A549 (cell line): ENCODE measurements around the gene STARD13. TPM values are rescaled to one million over a fixed set of nuclear protein-coding genes. Genes with fewer than 3 reads are reported as not detected.

Experiments
- ATAC-seq, 2 experiments: fragments of 200-7000 bp in 1 of 2; fragments of >200 bp in 1 of 2; cut with Nextera tagmentation in 1 of 2; cut with Tn5 transposase in 1 of 2; 3 replicates each; pipeline versions ENCODE4 v1.8.0 to v1.9.1; 2018 to 2020; ENCODE audit warnings: mild to moderate bottlenecking in 1 of 2, moderate library complexity in 1 of 2
- CTCF ChIA-PET: fragments of 300-600 bp; sonication (Branson Sonifier 250); formaldehyde crosslinking; extraction: SDS; loops from one replicate; lab custom pipeline; 2021; ENCODE audit warnings: antibody characterized with exemption, inconsistent platforms; lab: Yijun Ruan, JAX
- POLR2A ChIA-PET: fragments of 350-600 bp; formaldehyde crosslinking; extraction: SDS; loops from one replicate; lab custom pipeline; 2021; ENCODE audit warnings: antibody characterized with exemption, inconsistent platforms; lab: Yijun Ruan, JAX
- DNase-seq, 2 experiments: peaks; one replicate each; pipeline versions ENCODE4 v3.0.0 to v3.0.0-alpha.2; 2011 to 2016; ENCODE audit warnings: low read depth in 1 of 2, low spot score in 1 of 2
- FAIRE-seq: peaks from 2 replicates; lab custom pipeline; 2011; peaks lifted over from hg19 to GRCh38; lab: Jason Lieb, UNC
- H3K27ac ChIP-seq, 2 experiments: fragments of >200 bp; sonication (Bioruptor Twin); formaldehyde crosslinking; 3 replicates each; pipeline ENCODE4 v1.5.1; 2016 to 2017
- H3K4me1 ChIP-seq: fragments of >200 bp; sonication (Bioruptor Twin); formaldehyde crosslinking; 3 replicates; pipeline ENCODE4 v1.6.1; 2016
- H3K4me2 ChIP-seq: fragments of >200 bp; sonication (Bioruptor Twin); formaldehyde crosslinking; 3 replicates; pipeline ENCODE4 v1.6.1; 2016
- H3K4me3 ChIP-seq: fragments of >200 bp; sonication (Bioruptor Twin); formaldehyde crosslinking; 3 replicates; pipeline ENCODE4 v1.5.1; 2016
- H3K9me3 ChIP-seq: fragments of >200 bp; sonication (Bioruptor Twin); formaldehyde crosslinking; 3 replicates; pipeline ENCODE4 v1.6.1; 2016
- BHLHE40 ChIP-seq: IDR thresholded peaks from 2 replicates; pipeline ENCODE4 v1.6.1; 2012; ENCODE audit warnings: low read depth, low read length, inconsistent platforms
- CHD4 ChIP-seq: fragments of 200-600 bp; sonication (generic); IDR thresholded peaks from 2 replicates; pipeline ENCODE4 v1.6.1; 2016; ENCODE audit warnings: antibody characterized with exemption, mild to moderate bottlenecking, borderline replicate concordance
- CTCF ChIP-seq: fragments of >200 bp; sonication (Bioruptor Twin); formaldehyde crosslinking; IDR thresholded peaks from 3 replicates; pipeline ENCODE4 v1.5.1; 2016
- EHMT2 ChIP-seq: fragments of 200-600 bp; sonication (generic); IDR thresholded peaks from 2 replicates; pipeline ENCODE4 v1.6.1; 2016; ENCODE audit warnings: antibody characterized with exemption, low read depth, mild to moderate bottlenecking, moderate library complexity
- EP300 ChIP-seq, 2 experiments: fragments of >200 bp; sonication (Bioruptor Twin); formaldehyde crosslinking; IDR thresholded peaks; 2 replicates in 1 of 2; 3 replicates in 1 of 2; pipeline ENCODE4 v1.6.1; 2016 to 2017
- HDAC2 ChIP-seq: fragments of 200-600 bp; sonication (generic); IDR thresholded peaks from 2 replicates; pipeline ENCODE4 v1.6.1; 2016
- HES2 ChIP-seq: fragments of >200 bp; sonication (Bioruptor Twin); formaldehyde crosslinking; IDR thresholded peaks from 2 replicates; pipeline ENCODE4 v1.6.1; 2016
- HMGXB4 ChIP-seq: fragments of 250-450 bp; sonication (Bioruptor Pico); IDR thresholded peaks from 2 replicates; pipeline ENCODE4 v1.5.0; 2021; ENCODE audit warnings: mild to moderate bottlenecking, moderate library complexity, borderline replicate concordance
- HOXB13 ChIP-seq: fragments of 250-450 bp; sonication (Bioruptor Pico); IDR thresholded peaks from 2 replicates; pipeline ENCODE4 v1.5.0; 2020; ENCODE audit warnings: low read depth, mild to moderate bottlenecking, moderate library complexity
- HOXB5 ChIP-seq: fragments of 250-450 bp; sonication (Bioruptor Pico); IDR thresholded peaks from 2 replicates; pipeline ENCODE4 v1.5.0; 2020; ENCODE audit warnings: mild to moderate bottlenecking, moderate library complexity
- JUN ChIP-seq, 2 experiments: fragments of >200 bp; sonication (Bioruptor Twin); formaldehyde crosslinking; IDR thresholded peaks; 2 replicates in 1 of 2; 3 replicates in 1 of 2; pipeline ENCODE4 v1.6.1; 2016 to 2017
- KDM5A ChIP-seq: fragments of 200-600 bp; sonication (generic); IDR thresholded peaks from 2 replicates; pipeline ENCODE4 v1.6.1; 2016; ENCODE audit warnings: antibody characterized with exemption, mild to moderate bottlenecking
- MAFK ChIP-seq: fragments of 450-650 bp; IDR thresholded peaks from 2 replicates; pipeline ENCODE4 v1.6.1; 2014; ENCODE audit not compliant: partially characterized antibody
- MAX ChIP-seq: IDR thresholded peaks from 2 replicates; pipeline ENCODE4 v1.6.1; 2012
- MYC ChIP-seq: IDR thresholded peaks from 2 replicates; pipeline ENCODE4 v1.6.1; 2012; ENCODE audit warnings: mild to moderate bottlenecking, inconsistent platforms, low read length, improper control_type of control experiment, borderline replicate concordance
- NFE2L2 ChIP-seq: fragments of 150-350 bp; conservative IDR thresholded peaks from 2 replicates; pipeline ENCODE4 v1.6.1; 2014; ENCODE audit warnings: low read length
- NPAS2 ChIP-seq: fragments of 250-450 bp; sonication (Bioruptor Pico); IDR thresholded peaks from 2 replicates; pipeline ENCODE4 v1.8.0; 2022; ENCODE audit warnings: mild to moderate bottlenecking, moderate library complexity, borderline replicate concordance
- NR3C1 ChIP-seq: fragments of >200 bp; sonication (Bioruptor Twin); formaldehyde crosslinking; IDR thresholded peaks from 3 replicates; pipeline ENCODE4 v1.6.1; 2017
- PHF8 ChIP-seq: fragments of 200-600 bp; sonication (generic); IDR thresholded peaks from 2 replicates; pipeline ENCODE4 v1.6.1; 2016; ENCODE audit warnings: low read depth, mild to moderate bottlenecking, antibody characterized with exemption, moderate library complexity, borderline replicate concordance
- POLR2AphosphoS2 ChIP-seq: conservative IDR thresholded peaks from 2 replicates; pipeline ENCODE4 v1.6.1; 2012; ENCODE audit warnings: low read length, improper control_type of control experiment, inconsistent platforms
- RAD21 ChIP-seq, 2 experiments: fragments of >200 bp in 1 of 2; sonication (Bioruptor Twin) in 1 of 2; formaldehyde crosslinking in 1 of 2; IDR thresholded peaks in 1 of 2; conservative IDR thresholded peaks in 1 of 2; 2 replicates in 1 of 2; 3 replicates in 1 of 2; pipeline ENCODE4 v1.6.1; 2012 to 2018; ENCODE audit warnings: inconsistent platforms in 1 of 2
- RARB ChIP-seq: fragments of 250-450 bp; sonication (Bioruptor Pico); IDR thresholded peaks from 2 replicates; pipeline ENCODE4 v1.8.0; 2021; ENCODE audit warnings: mild to moderate bottlenecking, moderate library complexity
- RCOR1 ChIP-seq: fragments of 150-350 bp; IDR thresholded peaks from 2 replicates; pipeline ENCODE4 v1.6.1; 2014; ENCODE audit warnings: antibody characterized with exemption, low read length, low read depth
- REST ChIP-seq: fragments of 200-600 bp; sonication (generic); IDR thresholded peaks from 2 replicates; pipeline ENCODE4 v1.6.1; 2016; ENCODE audit warnings: antibody characterized with exemption, mild to moderate bottlenecking, moderate library complexity
- USF2 ChIP-seq: fragments of 450-650 bp; IDR thresholded peaks from 2 replicates; pipeline ENCODE4 v1.6.1; 2014; ENCODE audit warnings: antibody characterized with exemption
- ZFP36 ChIP-seq: fragments of 450-650 bp; IDR thresholded peaks from 2 replicates; pipeline ENCODE4 v1.6.1; 2014; ENCODE audit warnings: borderline replicate concordance; ENCODE audit not compliant: partially characterized antibody
- ZSCAN20 ChIP-seq: fragments of 250-450 bp; sonication (Bioruptor Pico); IDR thresholded peaks from 2 replicates; pipeline ENCODE4 v1.8.0; 2022; ENCODE audit warnings: mild to moderate bottlenecking, moderate library complexity
- WGBS: methylation state at CpG from one replicate; pipeline ENCODE4 v1.1.6; 2017; ENCODE audit errors: missing lambda C conversion rate; 5-methylcytosine and 5-hydroxymethylcytosine counted together
- polyA plus RNA-seq, 4 experiments: library from polyadenylated mRNA; depleted of rRNA in 3 of 4; stranded (reverse); fragments of >200 nt; fragmentation: RNase III in 1 of 4; extraction: RNeasy Plus Mini Kit Qiagen cat#74134 plus additional on column Dnase treatment in 1 of 4; gene quantifications; 2 replicates in 3 of 4; 3 replicates in 1 of 4; pipeline ENCODE4 v1.2.3, GENCODE V29; 2011 to 2017

STARD13 gene
- polyA plus RNA-seq, 2 of the 4 experiments (the other 2 are of a cell fraction) = 2.4 to 2.8 TPM

- ATAC-seq (no peak), FAIRE-seq (no peak), DNase-seq (no peak)
- TF ChIP-seq CHD4 (no peak), USF2 (no peak), NPAS2 (no peak), MAFK (peak; percentile 19)
- WGBS = 43% methylated on average over 3 of the region's 3 CpGs
- Histone ChIP-seq H3K4me3 (no peak overlapping the region), H3K4me2 (no peak overlapping the region), H3K4me1 (no peaks in the 10 kb centered on the region), H3K9me3 (no peaks in the 10 kb centered on the region), H3K27ac (no peak overlapping the region)
- ChIA-PET POLR2A (no interaction called here), CTCF (no interaction called here)
These were observed 212.2 kb downstream of the STARD13 start for GRCh38 chr13:33073338-33073737.

GRCh38 chr13:33072759-33073158, 212.8 kb downstream of the STARD13 start:
- WGBS = 91% methylated on average over 1 of the region's 1 CpG
- CTCF ChIA-PET = no interaction called here
- TF ChIP-seq RARB (CRISPR knock-in tag) (no peak), HMGXB4 (CRISPR knock-in tag) (no peak), HDAC2 (no peak), NPAS2 (no peak), EP300 (IDR thresholded peaks at IDR 0.05) (no peak), NR3C1 (no peak), MAFK (no peak), RAD21 (conservative IDR thresholded peaks at IDR 0.05 in 1 of 2, IDR thresholded peaks at IDR 0.05 in 1 of 2) (no peak), CTCF (no peak), KDM5A (no peak), PHF8 (no peak), BHLHE40 (no peak)
- ATAC-seq (no peak), FAIRE-seq (no peak), DNase-seq (no peak)
- Histone ChIP-seq H3K27ac (no peak overlapping the region), H3K4me2 (no peak overlapping the region), H3K4me3 (no peak overlapping the region), H3K4me1 (no peaks in the 10 kb centered on the region), H3K9me3 (no peaks in the 10 kb centered on the region)
- POLR2A ChIA-PET = no interaction called here

GRCh38 chr13:33072282-33072681, 213.3 kb downstream of the STARD13 start:
- DNase-seq (no peak), ATAC-seq (no peak), FAIRE-seq (no peak)
- ChIA-PET POLR2A (no interaction called here), CTCF (no interaction called here)
- Histone ChIP-seq H3K4me1 (no peaks in the 10 kb centered on the region), H3K9me3 (no peaks in the 10 kb centered on the region), H3K4me3 (no peak overlapping the region), H3K27ac (no peak overlapping the region), H3K4me2 (no peak overlapping the region)
- WGBS = 87% methylated on average over 2 of the region's 2 CpGs
- TF ChIP-seq JUN (IDR thresholded peaks at IDR 0.05) (no peak), ZSCAN20 (CRISPR knock-in tag) (no peak), ZFP36 (no peak), MAFK (no peak), NR3C1 (no peak), HES2 (no peak), MAX (no peak), HOXB5 (no peak), MYC (no peak), POLR2AphosphoS2 (no peak), REST (no peak), NFE2L2 (no peak), RCOR1 (no peak), EHMT2 (no peak), HOXB13 (CRISPR knock-in tag) (no peak)
